ENCODE results near the gene FAM174C. TPM values are rescaled to one million over a fixed set of nuclear protein-coding genes. Genes with fewer than 3 reads are reported as not detected.

FAM174C gene
- total and polyA plus RNA-seq, 5 experiments from 2014 or later, result 46.3 to 104 (median 66.7) TPM

DNA sequence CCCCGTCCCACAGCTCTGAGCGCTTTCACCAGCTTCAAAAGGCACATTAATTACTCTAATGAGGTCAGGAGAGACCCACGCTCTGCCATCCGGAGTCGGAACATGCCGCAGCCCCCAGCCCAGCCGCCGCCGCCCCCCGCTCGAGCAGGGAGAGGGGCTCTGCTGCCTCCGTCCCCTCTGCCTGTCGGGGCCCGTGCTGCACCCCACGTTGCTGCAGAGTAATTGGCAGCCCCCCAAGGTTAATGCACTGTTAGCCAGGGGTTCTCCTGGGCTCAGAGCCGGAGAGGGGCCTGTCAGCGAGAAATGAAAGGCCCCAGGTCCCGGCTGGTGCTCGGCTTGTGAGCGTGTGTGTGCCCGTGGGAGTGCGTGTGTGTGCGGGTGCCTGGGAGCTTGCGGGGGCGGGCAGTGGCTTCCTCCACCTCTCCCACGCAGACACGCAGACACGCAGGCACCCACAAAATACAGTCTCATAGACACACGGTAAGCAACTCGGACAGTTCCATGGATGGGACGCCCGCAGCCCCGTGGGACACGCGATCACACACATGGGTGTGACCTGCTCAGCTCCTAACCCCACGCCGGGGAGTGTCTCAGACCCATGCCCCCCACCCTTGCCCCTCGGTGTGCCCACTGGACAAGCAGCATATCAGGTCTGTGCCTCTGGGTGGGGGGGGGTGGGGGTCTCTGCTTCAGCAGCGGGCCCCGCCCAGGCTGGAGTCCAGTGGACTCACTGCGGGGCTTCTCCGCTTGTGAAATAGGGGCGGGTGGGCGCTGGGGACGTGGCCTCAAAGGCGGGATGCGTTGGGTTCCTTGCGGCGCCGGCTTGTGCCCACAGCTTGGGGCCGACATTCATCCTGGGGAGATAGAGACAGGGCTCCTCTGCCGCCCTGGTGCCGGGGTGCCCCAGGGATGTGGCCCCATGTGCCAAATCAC is 5.6 kb downstream of the FAM174C start:
- no peak overlapping the region for H3K4me3 Mint-ChIP-seq

DNA sequence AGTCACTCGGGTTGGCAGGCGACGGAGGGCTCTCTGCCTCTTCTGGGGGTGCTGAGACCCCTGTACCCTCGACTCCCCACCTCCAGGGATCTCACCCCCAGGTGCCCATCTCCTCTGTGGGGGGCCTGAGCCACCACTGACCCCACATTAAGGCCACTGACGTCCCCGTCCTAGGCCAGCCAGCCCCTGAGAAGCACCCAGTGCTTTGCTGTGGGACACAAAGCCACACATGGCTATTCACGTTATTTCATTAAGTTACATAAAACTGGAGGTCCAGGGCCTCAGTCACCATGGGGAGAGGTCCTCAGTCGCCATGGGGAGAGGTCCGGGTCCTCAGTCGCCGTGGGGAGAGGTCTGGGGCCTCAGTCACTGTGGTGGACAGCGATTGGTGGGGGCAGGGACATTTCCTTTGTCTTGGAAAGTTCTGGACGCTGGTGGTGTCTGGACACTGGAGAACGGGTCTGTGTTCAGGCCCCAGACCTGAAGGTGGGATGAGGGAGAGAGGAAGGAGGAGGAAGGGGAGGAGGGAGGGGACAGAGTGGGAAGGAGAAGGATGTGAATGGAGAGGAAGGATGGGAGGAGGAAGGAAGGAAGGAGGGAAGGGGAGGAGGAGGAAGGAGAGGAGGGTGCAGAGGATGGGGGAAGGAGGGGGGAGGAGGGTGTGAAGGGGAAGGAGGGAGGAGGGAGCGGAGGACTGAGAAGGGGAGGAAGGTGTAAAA is 6.4 kb downstream of the FAM174C start:
- ATAC-seq (no peak), DNase-seq (no peak)
- peaks cover 9 to 24% (median 16%) of the 10 kb centered on the region in 5 donors for H3K27me3 Mint-ChIP-seq
- H3K4me3 Mint-ChIP-seq, result no peak overlapping the region
- POLR2A ChIA-PET, result no interaction called here
- H3K27ac Mint-ChIP-seq, result peak overlapping the region in 1 of 10 donors; percentile 24
- H3K36me3 Mint-ChIP-seq, result peaks cover 0 to 29% (median 0%) of the 10 kb centered on the region in 3 donors
- H3K4me1 Mint-ChIP-seq, result peaks cover 8 to 30% (median 23%) of the 10 kb centered on the region in 4 donors
- no peaks in the 10 kb centered on the region for H3K9me3 Mint-ChIP-seq

More for the DNA sequence above, 5.6 kb downstream of the FAM174C start:
- H3K27me3 Mint-ChIP-seq, result peaks cover 9 to 18% (median 12%) of the 10 kb centered on the region in 5 donors
- no peak for DNase-seq
- H3K36me3 Mint-ChIP-seq, result peaks cover 0 to 31% (median 0%) of the 10 kb centered on the region in 3 donors
- peak overlapping the region in 2 of 10 donors; percentile 65 to 83 for H3K27ac Mint-ChIP-seq
- POLR2A ChIA-PET, result interaction anchor here (1.2 to 2.0 kb wide), 3 partner anchors 12 to 90 kb away, joined by 5 to 8 read pairs (median 6); partner anchors contain the start of gene CIRBP
- H3K4me1 Mint-ChIP-seq, result peaks cover 10 to 30% (median 23%) of the 10 kb centered on the region in 4 donors
- H3K9me3 Mint-ChIP-seq, result no peaks in the 10 kb centered on the region
- no peak for ATAC-seq

DNA sequence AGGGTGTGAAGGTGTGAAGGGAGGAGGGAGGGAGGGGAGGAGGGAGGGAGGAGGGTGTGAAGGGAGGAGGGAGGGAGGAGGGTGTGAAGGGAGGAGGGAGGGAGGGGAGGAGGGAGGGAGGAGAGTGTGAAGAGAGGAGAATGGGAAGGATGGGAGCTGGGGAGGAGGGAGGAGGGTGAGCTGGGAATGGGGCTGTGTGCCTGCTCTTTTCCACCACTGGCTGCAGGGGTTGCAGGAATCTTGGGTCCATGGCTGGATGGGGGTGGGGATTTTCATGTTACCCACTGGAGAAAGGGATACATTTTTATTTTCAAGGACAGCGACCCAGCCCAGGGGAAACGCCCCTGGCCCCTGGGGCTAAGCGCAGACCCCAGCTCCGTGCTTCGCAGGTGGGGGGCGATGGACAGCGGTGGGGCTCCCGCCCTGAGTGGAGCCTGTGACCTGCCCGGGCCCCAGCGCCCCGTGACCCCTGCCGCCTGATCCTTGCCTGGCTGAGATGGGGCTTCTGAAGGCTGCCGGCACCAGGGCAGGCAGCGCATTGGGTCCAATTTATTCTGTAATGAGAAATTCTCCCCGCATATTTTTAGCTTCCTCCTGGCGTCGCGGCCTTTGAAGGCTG is 7.4 kb downstream of the FAM174C start:
- DNase-seq, result no peak
- POLR2A ChIA-PET, result interaction anchor here (0.8 kb wide), 1 partner anchor 13 kb away, joined by 3 read pairs; the partner anchor contains the start of gene CIRBP
- peaks cover 0 to 23% (median 0%) of the 10 kb centered on the region in 3 donors for H3K36me3 Mint-ChIP-seq

DNA sequence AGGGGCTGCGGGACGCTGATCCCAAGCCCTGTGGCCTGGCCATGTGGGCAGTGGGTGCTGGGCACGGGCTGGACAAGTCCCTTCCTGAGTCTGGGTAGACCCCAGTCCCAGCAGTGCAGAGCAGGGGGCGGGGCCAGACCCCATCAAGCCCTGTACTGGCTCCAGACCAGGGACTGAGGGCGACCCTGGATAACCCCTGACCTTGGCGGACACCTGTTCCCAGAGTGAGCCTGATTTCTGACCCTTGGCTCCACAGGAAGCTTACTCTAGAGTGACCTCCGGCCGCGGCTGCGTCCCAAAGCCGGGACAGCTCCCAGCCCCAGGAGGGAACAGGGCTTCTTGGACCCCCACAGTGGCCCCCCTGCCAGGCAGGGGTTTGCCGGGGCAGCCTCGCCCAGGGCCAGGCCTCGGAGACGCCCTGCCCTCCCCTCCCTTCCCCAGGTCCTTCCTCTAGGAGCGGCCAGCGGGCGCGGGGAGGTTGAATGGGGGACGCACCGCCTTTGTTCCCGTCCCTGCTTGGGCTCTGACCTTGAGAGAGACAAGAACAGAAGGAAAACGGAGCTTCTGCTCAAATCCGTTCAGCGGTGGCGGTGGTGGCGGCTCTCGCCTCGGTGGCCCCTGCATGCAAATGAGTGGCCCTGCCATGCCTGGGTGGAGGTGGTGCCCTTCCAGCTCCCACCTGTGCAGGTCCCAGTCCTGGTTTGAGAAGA is 8.0 kb downstream of the FAM174C start:
- H3K27me3 Mint-ChIP-seq, result peaks cover 9 to 30% (median 20%) of the 10 kb centered on the region in 5 donors
- H3K4me1 Mint-ChIP-seq, result peaks cover 5 to 20% (median 17%) of the 10 kb centered on the region in 4 donors
- H3K9me3 Mint-ChIP-seq, result no peaks in the 10 kb centered on the region
- H3K36me3 Mint-ChIP-seq, result peaks cover 0 to 18% (median 0%) of the 10 kb centered on the region in 3 donors
- POLR2A ChIA-PET, result interaction anchor here (0.6 to 0.8 kb wide), 2 partner anchors 14 to 240 kb away, joined by 3 read pairs; partner anchors contain the start of genes CIRBP and PLK5
- ATAC-seq (no peak), DNase-seq (no peak)
- H3K27ac Mint-ChIP-seq, result no peak overlapping the region
- H3K4me3 Mint-ChIP-seq, result no peak overlapping the region

More for the DNA sequence above, 7.4 kb downstream of the FAM174C start:
- no peak overlapping the region for H3K4me3 Mint-ChIP-seq
- H3K27ac Mint-ChIP-seq, result no peak overlapping the region
- peaks cover 5 to 23% (median 21%) of the 10 kb centered on the region in 4 donors for H3K4me1 Mint-ChIP-seq
- no peaks in the 10 kb centered on the region for H3K9me3 Mint-ChIP-seq
- peaks cover 9 to 26% (median 16%) of the 10 kb centered on the region in 5 donors for H3K27me3 Mint-ChIP-seq
- ATAC-seq, result no peak

DNA sequence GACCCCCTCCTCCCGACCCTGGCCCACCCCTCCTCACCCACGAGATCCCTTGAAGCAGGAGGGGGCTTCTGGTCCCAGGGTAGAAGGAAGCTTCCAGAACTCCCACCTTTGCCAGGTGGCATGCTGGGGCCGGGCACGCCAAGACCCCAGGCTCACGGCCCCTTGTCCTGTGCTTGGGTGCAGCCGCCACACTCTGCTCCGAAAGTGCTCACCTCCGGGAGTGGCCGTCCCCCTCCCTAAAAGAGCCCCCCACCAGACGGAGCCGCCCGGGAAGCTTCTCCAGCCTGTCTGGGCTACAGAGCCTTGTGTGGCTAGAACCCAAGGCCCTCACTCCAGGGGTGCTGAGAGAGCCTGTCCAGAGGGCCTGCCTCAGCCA is 8.6 kb downstream of the FAM174C start:
- peaks cover 0 to 14% (median 0%) of the 10 kb centered on the region in 3 donors for H3K36me3 Mint-ChIP-seq

DNA sequence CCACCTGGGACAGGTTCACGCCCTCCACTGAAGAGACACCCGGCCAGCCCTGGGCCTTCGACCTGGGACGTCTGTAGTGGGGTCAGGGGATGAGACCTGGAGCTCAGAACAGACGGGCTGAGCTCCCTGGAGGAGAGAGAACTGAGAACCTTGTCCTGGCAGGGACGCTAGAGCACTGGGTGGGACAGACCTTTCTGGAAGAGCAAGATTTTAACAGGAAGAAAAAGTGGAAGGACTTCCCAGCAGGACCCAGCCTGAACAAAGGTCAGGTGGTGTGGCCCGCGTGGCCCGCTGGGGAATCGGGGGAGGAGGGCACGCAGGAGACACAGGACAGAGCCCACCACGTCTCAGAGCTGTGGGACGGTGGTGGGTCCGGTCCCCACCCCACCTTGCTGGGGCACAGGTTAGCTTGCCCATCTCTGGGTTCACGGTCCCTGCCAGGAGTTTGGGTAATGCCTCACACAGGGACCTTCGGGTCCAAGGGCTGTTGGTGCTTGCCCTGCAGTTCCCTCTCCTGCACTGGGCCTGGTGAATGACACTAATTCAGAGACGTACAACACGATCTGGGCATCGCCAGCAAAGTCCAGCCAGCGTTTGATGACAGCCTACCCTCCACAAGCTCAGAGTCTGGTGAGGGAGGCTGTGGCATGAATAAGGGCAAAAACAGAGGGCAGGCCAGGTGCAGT is 9.1 kb downstream of the FAM174C start:
- peaks cover 9 to 36% (median 20%) of the 10 kb centered on the region in 5 donors for H3K27me3 Mint-ChIP-seq
- H3K27ac Mint-ChIP-seq, result peak overlapping the region in 3 of 10 donors; percentile 17 to 56 (median 28)
- ATAC-seq (no peak), DNase-seq (no peak)
- peak overlapping the region; percentile 28 to 74 (median 62) for H3K4me3 Mint-ChIP-seq
- peaks cover 5 to 20% (median 15%) of the 10 kb centered on the region in 4 donors for H3K4me1 Mint-ChIP-seq
- no peaks in the 10 kb centered on the region for H3K9me3 Mint-ChIP-seq
- POLR2A ChIA-PET, result interaction anchor here (0.5 to 0.8 kb wide), 2 partner anchors 16 to 1916 kb away, joined by 3 read pairs; partner anchors contain the start of gene CIRBP
- peaks cover 0 to 11% (median 0%) of the 10 kb centered on the region in 3 donors for H3K36me3 Mint-ChIP-seq

More for the DNA sequence above, 8.6 kb downstream of the FAM174C start:
- H3K4me1 Mint-ChIP-seq, result peaks cover 5 to 20% (median 16%) of the 10 kb centered on the region in 4 donors
- H3K27ac Mint-ChIP-seq, result no peak overlapping the region
- no peak for DNase-seq
- peaks cover 9 to 31% (median 20%) of the 10 kb centered on the region in 5 donors for H3K27me3 Mint-ChIP-seq
- H3K4me3 Mint-ChIP-seq, result peak overlapping the region in 4 of 10 donors; percentile 3 to 74 (median 38)
- no peaks in the 10 kb centered on the region for H3K9me3 Mint-ChIP-seq
- ATAC-seq, result no peak
- POLR2A ChIA-PET, result interaction anchor here (0.6 kb wide), 1 partner anchor 240 kb away, joined by 3 read pairs; the partner anchor contains the start of gene PLK5

GRCh38 chr19:1284979-1285736 is 9.8 kb downstream of the FAM174C start:
- H3K27ac Mint-ChIP-seq, result peak overlapping the region in 3 of 10 donors; percentile 17 to 56 (median 28)
- POLR2A ChIA-PET, result interaction anchor here (0.8 kb wide), 1 partner anchor 16 kb away, joined by 3 read pairs; the partner anchor contains the start of gene CIRBP
- no peak for DNase-seq

DNA sequence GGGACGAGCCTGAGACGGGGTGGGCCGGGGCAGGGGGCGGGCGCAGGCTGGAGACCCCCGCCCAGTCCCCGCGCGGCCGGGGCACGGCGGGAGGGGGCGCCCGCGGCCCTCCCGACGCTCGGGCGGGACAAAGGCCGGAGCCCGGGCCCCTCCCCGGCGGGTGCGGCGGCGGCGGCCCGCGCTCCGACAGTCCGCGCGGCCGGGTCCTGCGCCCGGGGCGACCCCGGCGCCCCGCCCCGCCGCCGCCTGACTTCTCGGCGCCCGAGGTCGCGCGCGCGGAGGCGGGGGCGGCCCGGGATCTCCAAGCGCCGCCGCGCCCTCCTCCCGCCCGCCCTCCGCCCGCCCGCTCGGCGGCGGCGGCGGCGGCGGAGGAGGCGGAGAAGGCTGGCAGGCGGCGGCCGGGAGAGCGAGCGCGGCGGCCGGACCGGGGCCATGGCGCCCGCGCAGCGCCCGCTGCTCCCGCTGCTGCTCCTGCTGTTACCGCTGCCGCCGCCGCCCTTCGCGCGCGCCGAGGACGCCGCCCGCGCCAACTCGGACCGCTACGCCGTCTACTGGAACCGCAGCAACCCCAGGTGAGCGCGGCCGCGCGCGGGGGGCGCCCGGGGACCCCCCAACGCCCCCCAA is 10.5 kb downstream of the FAM174C start, which contains the start of gene EFNA2:
TSS of gene EFNA2 (plus strand) at position 137 of the 624 bp plus-strand sequence. CDS start at position 433, 296 bp downstream.
- H3K36me3 Mint-ChIP-seq, result peaks cover 0 to 6% (median 0%) of the 10 kb centered on the region in 3 donors
- ATAC-seq (peak; percentile 36 to 56), DNase-seq (no peak)
- peak within 1 kb of the TSS in 3 of 10 donors; percentile 17 to 56 (median 28) for H3K27ac Mint-ChIP-seq
- POLR2A ChIA-PET, result no interaction called here
- H3K27me3 Mint-ChIP-seq, result peaks cover 9 to 42% (median 20%) of the 10 kb centered on the region in 5 donors
- H3K4me1 Mint-ChIP-seq, result peaks cover 1 to 11% (median 8%) of the 10 kb centered on the region in 4 donors
- peak within 1 kb of the TSS; percentile 15 to 82 (median 60) for H3K4me3 Mint-ChIP-seq
- H3K9me3 Mint-ChIP-seq, result no peaks in the 10 kb centered on the region

More at GRCh38 chr19:1284979-1285736, 9.8 kb downstream of the FAM174C start:
- H3K4me3 Mint-ChIP-seq, result peak overlapping the region; percentile 15 to 67 (median 56)
- peaks cover 1 to 14% (median 9%) of the 10 kb centered on the region in 4 donors for H3K4me1 Mint-ChIP-seq
- ATAC-seq, result no peak
- peaks cover 9 to 41% (median 20%) of the 10 kb centered on the region in 5 donors for H3K27me3 Mint-ChIP-seq
- H3K36me3 Mint-ChIP-seq, result peaks cover 0 to 6% (median 0%) of the 10 kb centered on the region in 3 donors
- no peaks in the 10 kb centered on the region for H3K9me3 Mint-ChIP-seq

DNA sequence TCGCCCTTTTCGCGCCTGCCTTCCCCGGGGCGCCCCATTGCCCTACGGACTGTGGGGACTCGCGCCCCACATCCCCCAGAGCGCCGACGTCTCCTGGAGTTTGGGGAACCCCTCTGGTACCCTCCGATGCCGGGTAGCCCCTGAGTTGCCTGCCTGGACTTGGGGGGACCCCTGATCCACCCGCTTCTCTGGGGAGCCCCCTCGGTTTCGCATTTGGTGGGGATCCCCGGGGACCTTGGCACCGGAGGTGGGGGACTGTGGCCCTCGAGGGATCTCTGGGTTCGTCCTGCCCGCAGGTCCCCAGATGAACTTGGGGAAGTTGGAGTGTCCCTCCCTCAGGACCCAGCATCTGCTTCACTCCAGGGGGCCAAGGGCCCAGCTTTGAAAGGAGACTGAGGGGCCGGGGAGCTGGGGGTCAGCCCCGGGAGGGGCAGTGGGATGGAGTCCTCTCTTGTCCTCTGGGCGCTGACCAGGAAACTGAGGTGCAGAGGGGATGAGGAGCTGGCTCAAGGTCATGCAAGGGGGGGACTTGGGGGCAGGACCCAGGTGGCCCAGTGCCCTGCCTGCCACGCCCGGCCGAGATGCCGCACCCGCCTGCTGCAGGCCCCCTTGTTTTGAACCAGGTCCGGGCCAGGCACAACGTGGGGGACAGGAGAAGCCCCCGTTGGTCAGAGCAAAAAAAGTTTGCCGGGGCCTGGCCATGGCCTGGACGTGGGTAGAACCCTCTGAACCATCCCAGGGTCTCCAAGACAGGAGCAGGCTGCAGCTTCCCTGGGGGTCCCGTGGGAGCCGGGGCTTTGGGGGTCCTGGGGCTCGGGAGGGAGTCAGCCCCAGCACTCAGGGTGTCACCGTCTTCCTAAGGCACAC is 11.4 kb downstream of the FAM174C start:
- ATAC-seq, result no peak
- POLR2A ChIA-PET, result no interaction called here
- DNase-seq, result no peak
- Mint-ChIP-seq H3K4me1 (peaks cover 1 to 11% (median 8%) of the 10 kb centered on the region in 4 donors), H3K9me3 (no peaks in the 10 kb centered on the region), H3K36me3 (peaks cover 0 to 6% (median 0%) of the 10 kb centered on the region in 3 donors), H3K27me3 (peaks cover 9 to 43% (median 20%) of the 10 kb centered on the region in 5 donors), H3K27ac (no peak overlapping the region), H3K4me3 (peak overlapping the region in 9 of 10 donors; percentile 7 to 82 (median 56))
